ENCODE data around the gene BSND. TPM values are rescaled to one million over a fixed set of nuclear protein-coding genes. Genes with fewer than 3 reads are reported as not detected.

BSND gene
- total RNA-seq, 1 experiment from 2014 or later, result not detected

DNA sequence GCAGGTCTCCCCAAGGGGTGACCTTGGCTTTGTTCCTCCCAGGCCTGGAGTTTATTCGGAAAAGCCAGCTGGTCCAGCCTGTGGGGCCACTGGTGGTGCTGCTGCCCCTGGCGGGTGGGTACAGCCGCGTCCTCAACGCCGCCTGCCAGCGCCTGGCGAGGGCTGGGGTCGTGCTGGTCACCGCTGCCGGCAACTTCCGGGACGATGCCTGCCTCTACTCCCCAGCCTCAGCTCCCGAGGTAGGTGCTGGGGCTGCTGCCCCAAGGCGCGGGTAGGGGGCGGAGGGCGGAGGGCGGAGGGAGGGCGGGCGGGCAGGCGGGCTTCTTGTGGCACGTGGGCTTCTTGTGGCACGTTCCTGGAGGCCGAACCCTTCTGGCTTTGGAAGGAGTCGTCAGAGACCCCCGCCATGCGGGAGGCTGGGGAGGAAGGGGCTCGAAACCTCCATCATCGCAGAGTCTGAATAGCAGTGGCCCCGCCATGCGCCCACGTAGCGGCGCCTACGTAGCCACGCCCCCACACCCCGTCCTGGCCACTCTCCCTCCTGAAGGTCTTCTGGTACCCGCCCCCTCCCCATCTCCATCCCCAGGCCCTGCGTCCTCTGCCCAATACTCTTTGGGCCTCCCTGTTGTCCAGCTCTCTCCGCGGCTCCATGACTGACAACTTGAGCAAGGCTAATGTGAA is 57.4 kb downstream of the BSND start:
- peaks cover 32% of the 10 kb centered on the region for H3K36me3 Mint-ChIP-seq (ENCODE audit: insufficient read depth, unreplicated experiment)
- H3K4me1 Mint-ChIP-seq (ENCODE audit: low read depth, unreplicated experiment), result no peaks in the 10 kb centered on the region
- no peaks in the 10 kb centered on the region for H3K9me3 Mint-ChIP-seq (ENCODE audit: unreplicated experiment)
- TF ChIP-seq, protein P1, sequence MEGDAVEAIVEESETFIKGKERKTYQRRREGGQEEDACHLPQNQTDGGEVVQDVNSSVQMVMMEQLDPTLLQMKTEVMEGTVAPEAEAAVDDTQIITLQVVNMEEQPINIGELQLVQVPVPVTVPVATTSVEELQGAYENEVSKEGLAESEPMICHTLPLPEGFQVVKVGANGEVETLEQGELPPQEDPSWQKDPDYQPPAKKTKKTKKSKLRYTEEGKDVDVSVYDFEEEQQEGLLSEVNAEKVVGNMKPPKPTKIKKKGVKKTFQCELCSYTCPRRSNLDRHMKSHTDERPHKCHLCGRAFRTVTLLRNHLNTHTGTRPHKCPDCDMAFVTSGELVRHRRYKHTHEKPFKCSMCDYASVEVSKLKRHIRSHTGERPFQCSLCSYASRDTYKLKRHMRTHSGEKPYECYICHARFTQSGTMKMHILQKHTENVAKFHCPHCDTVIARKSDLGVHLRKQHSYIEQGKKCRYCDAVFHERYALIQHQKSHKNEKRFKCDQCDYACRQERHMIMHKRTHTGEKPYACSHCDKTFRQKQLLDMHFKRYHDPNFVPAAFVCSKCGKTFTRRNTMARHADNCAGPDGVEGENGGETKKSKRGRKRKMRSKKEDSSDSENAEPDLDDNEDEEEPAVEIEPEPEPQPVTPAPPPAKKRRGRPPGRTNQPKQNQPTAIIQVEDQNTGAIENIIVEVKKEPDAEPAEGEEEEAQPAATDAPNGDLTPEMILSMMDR (IDR thresholded peaks at IDR 0.05; ENCODE audit: insufficient read depth in 1 of 2, low read depth in 1 of 2, low read length in 1 of 2, severe bottlenecking in 1 of 2, unreplicated experiment in 1 of 2), result no peak
- no peak overlapping the region for H3K4me3 Mint-ChIP-seq (ENCODE audit: unreplicated experiment)
- H3K27ac Mint-ChIP-seq (ENCODE audit: unreplicated experiment), result no peak overlapping the region
- intact Hi-C loops (cut with micrococcal nuclease; ENCODE audit: unreplicated experiment), result no loop called here
- BruUV-seq (replicated peaks), result no TSS peak
- no peak overlapping the region for H3K4me3 ChIP-seq (ENCODE audit: low read depth, low read length)
- POLR2A ChIA-PET, result no interaction called here
- H3K4me1 ChIP-seq, result no peaks in the 10 kb centered on the region
- no peaks in the 10 kb centered on the region for H3K9me3 ChIP-seq
- H3K27me3 ChIP-seq (replicated peaks; ENCODE audit: control insufficient read depth, insufficient read depth, low read length), result no peaks in the 10 kb centered on the region
- DNase-seq, result peak in 1 of 2 experiments; percentile 12
- CTCF ChIA-PET, result no interaction called here
- no peaks in the 10 kb centered on the region for H3K27me3 Mint-ChIP-seq (ENCODE audit: insufficient read depth, unreplicated experiment)
- no peaks in the 10 kb centered on the region; the same call in none of the 2 replicates for H3K36me3 ChIP-seq (ENCODE audit: control insufficient read depth, insufficient read depth, low read length)

DNA sequence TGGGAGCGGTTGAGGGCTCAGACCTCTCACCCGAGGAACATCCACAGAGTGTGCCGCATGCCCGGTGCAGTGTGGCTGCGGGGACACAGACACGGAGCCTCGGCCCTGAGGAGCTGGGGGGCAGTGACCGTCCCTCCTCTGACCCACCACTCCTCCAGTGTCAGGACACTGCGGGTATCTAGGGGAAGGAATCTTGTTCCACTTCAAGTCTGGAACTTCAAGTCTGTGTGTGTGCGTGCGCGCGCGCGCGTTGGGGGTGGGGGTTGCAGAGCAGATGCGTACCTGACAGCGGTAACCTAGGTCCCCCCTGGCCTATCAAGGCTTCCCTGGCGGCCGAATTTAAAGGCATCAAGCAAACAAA is 57.9 kb downstream of the BSND start:
- CTCF ChIA-PET, result no interaction called here
- H3K4me1 Mint-ChIP-seq (ENCODE audit: low read depth, unreplicated experiment), result no peaks in the 10 kb centered on the region
- DNase-seq, result peak in 1 of 2 experiments; percentile 17
- TF ChIP-seq, protein P1 (IDR thresholded peaks at IDR 0.05; ENCODE audit: insufficient read depth in 1 of 2, low read depth in 1 of 2, low read length in 1 of 2, severe bottlenecking in 1 of 2, unreplicated experiment in 1 of 2), result no peak
- no TSS peak for BruUV-seq (replicated peaks)
- intact Hi-C loops (cut with micrococcal nuclease; ENCODE audit: unreplicated experiment), result no loop called here
- POLR2A ChIA-PET, result no interaction called here
- Histone ChIP-seq H3K9me3 (no peaks in the 10 kb centered on the region), H3K27me3 (replicated peaks; ENCODE audit: control insufficient read depth, insufficient read depth, low read length) (no peaks in the 10 kb centered on the region), H3K36me3 (ENCODE audit: control insufficient read depth, insufficient read depth, low read length) (no peaks in the 10 kb centered on the region; the same call in none of the 2 replicates), H3K4me3 (ENCODE audit: low read depth, low read length) (no peak overlapping the region), H3K4me1 (no peaks in the 10 kb centered on the region)
- H3K27me3 Mint-ChIP-seq (ENCODE audit: insufficient read depth, unreplicated experiment), result no peaks in the 10 kb centered on the region
- H3K9me3 Mint-ChIP-seq (ENCODE audit: unreplicated experiment), result no peaks in the 10 kb centered on the region
- peaks cover 32% of the 10 kb centered on the region for H3K36me3 Mint-ChIP-seq (ENCODE audit: insufficient read depth, unreplicated experiment)
- H3K4me3 Mint-ChIP-seq (ENCODE audit: unreplicated experiment), result no peak overlapping the region
- no peak overlapping the region for H3K27ac Mint-ChIP-seq (ENCODE audit: unreplicated experiment)

DNA sequence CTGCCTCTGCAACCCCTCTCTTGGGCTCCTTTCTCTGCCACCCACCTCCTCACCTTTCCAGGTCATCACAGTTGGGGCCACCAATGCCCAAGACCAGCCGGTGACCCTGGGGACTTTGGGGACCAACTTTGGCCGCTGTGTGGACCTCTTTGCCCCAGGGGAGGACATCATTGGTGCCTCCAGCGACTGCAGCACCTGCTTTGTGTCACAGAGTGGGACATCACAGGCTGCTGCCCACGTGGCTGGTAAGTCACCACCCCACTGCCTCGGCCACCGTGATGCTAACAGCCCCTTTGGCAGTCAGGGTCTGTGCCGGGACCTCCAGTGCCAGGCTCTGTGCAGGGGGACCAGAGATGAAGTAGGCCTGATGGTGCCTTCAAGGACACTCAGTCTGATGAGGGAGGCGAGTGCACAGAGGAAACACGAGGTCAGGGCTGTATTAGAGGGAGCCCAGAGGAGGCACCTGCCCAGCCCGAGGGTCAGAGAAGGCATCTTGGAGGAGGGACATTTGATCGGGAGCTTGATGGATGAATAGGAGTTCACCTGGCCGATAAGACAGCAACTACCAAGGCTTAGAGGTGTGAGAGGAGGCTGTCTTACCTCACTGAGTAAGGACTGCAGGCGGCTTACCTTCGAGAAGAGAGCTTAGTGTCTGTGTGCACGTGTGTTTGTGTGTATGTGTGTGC is 58.7 kb downstream of the BSND start:
- Mint-ChIP-seq H3K9me3 (ENCODE audit: unreplicated experiment) (no peaks in the 10 kb centered on the region), H3K27me3 (ENCODE audit: insufficient read depth, unreplicated experiment) (no peaks in the 10 kb centered on the region), H3K4me3 (ENCODE audit: unreplicated experiment) (no peak overlapping the region), H3K4me1 (ENCODE audit: low read depth, unreplicated experiment) (no peaks in the 10 kb centered on the region), H3K36me3 (ENCODE audit: insufficient read depth, unreplicated experiment) (peaks cover 32% of the 10 kb centered on the region), H3K27ac (ENCODE audit: unreplicated experiment) (no peak overlapping the region)
- Histone ChIP-seq H3K4me3 (ENCODE audit: low read depth, low read length) (no peak overlapping the region), H3K36me3 (ENCODE audit: control insufficient read depth, insufficient read depth, low read length) (no peaks in the 10 kb centered on the region; the same call in none of the 2 replicates), H3K4me1 (no peaks in the 10 kb centered on the region), H3K9me3 (no peaks in the 10 kb centered on the region), H3K27me3 (replicated peaks; ENCODE audit: control insufficient read depth, insufficient read depth, low read length) (no peaks in the 10 kb centered on the region)
- TF ChIP-seq, protein P1 (IDR thresholded peaks at IDR 0.05; ENCODE audit: insufficient read depth in 1 of 2, low read depth in 1 of 2, low read length in 1 of 2, severe bottlenecking in 1 of 2, unreplicated experiment in 1 of 2), result no peak
- peak in 1 of 2 experiments; percentile 12 for DNase-seq
- ChIA-PET CTCF (no interaction called here), POLR2A (no interaction called here)
- intact Hi-C loops (cut with micrococcal nuclease; ENCODE audit: unreplicated experiment), result no loop called here
- BruUV-seq (replicated peaks), result no TSS peak

Measured in Caco-2 (cell line).